ENCODE measurements around the gene TSPEAR. TPM values are rescaled to one million over a fixed set of nuclear protein-coding genes. Genes with fewer than 3 reads are reported as not detected.
"Not testable (repeated sequence)": the region's sequence is repeated elsewhere in the genome, so short reads cannot be mapped to it uniquely, and the experiment has no call there.

Gene TSPEAR
- total and polyA plus RNA-seq, 5 donors: 0.29 to 4.6 (median 1.4) TPM

GRCh38 chr21:44574457-44575306 lies 136.7 kb downstream of the TSPEAR start:
- DNase-seq (peak in 1 of 3 donors; percentile 31), ATAC-seq (peak in 1 of 2 donors; percentile 36)
- Histone ChIP-seq H3K4me1 (ENCODE audit: control insufficient read depth, insufficient read depth, low read length) (no peaks in the 10 kb centered on the region), H3K9me3 (ENCODE audit: control insufficient read depth, low read length) (no peaks in the 10 kb centered on the region), H3K27ac (ENCODE audit: low read length) (no peak overlapping the region), H3K27me3 (ENCODE audit: control insufficient read depth, insufficient read depth) (no peaks in the 10 kb centered on the region), H3K4me3 (ENCODE audit: low read length) (no peak overlapping the region)
- intact Hi-C loops (cut with DNase I): no loop called here
- 38% methylated on average over 21 of the region's 21 CpGs for WGBS

- WGBS: 65% methylated on average over 22 of the region's 25 CpGs
- H3K27me3 ChIP-seq (ENCODE audit: control insufficient read depth, insufficient read depth); intact Hi-C loops (cut with DNase I): not testable (repeated sequence)
These were observed 137.5 kb downstream of the TSPEAR start, which contains the start of gene KRTAP10-4 for GRCh38 chr21:44573630-44574456. TSS of gene KRTAP10-4 (plus strand) at chr21:44573729. CDS start at chr21:44573759, 30 bp downstream.

GRCh38 chr21:44572959-44573583 lies 138.3 kb downstream of the TSPEAR start:
- DNase-seq: no peak
- intact Hi-C loops (cut with DNase I): no loop called here
- 82% methylated on average over 15 of the region's 15 CpGs for WGBS
- peak in 1 of 2 donors; percentile 38 for ATAC-seq
- Histone ChIP-seq H3K9me3 (ENCODE audit: control insufficient read depth, low read length) (no peaks in the 10 kb centered on the region), H3K4me1 (ENCODE audit: control insufficient read depth, insufficient read depth, low read length) (no peaks in the 10 kb centered on the region), H3K27ac (ENCODE audit: low read length) (no peak overlapping the region), H3K27me3 (ENCODE audit: control insufficient read depth, insufficient read depth) (no peaks in the 10 kb centered on the region), H3K4me3 (ENCODE audit: low read length) (no peak overlapping the region)

More at GRCh38 chr21:44573630-44574456, 137.5 kb downstream of the TSPEAR start, which contains the start of gene KRTAP10-4:
- ATAC-seq; H3K27ac ChIP-seq (ENCODE audit: low read length); H3K4me3 ChIP-seq (ENCODE audit: low read length); H3K4me1 ChIP-seq (ENCODE audit: control insufficient read depth, insufficient read depth, low read length); H3K9me3 ChIP-seq (ENCODE audit: control insufficient read depth, low read length): not testable (repeated sequence)
- DNase-seq: peak in 1 of 3 donors; percentile 50

GRCh38 chr21:44571844-44572782 lies 139.3 kb downstream of the TSPEAR start:
- no peak overlapping the region for H3K4me3 ChIP-seq (ENCODE audit: low read length)
- H3K9me3 ChIP-seq (ENCODE audit: control insufficient read depth, low read length): no peaks in the 10 kb centered on the region
- no peak overlapping the region for H3K27ac ChIP-seq (ENCODE audit: low read length)
- DNase-seq (no peak), ATAC-seq (no peak)
- 92% methylated on average over 40 of the region's 40 CpGs for WGBS
- no peaks in the 10 kb centered on the region for H3K27me3 ChIP-seq (ENCODE audit: control insufficient read depth, insufficient read depth)
- intact Hi-C loops (cut with DNase I): no loop called here
- no peaks in the 10 kb centered on the region for H3K4me1 ChIP-seq (ENCODE audit: control insufficient read depth, insufficient read depth, low read length)

GRCh38 chr21:44571296-44571695 lies 140.1 kb downstream of the TSPEAR start:
- Histone ChIP-seq H3K9me3 (ENCODE audit: control insufficient read depth, low read length) (no peaks in the 10 kb centered on the region), H3K27me3 (ENCODE audit: control insufficient read depth, insufficient read depth) (no peaks in the 10 kb centered on the region), H3K27ac (ENCODE audit: low read length) (no peak overlapping the region), H3K4me3 (ENCODE audit: low read length) (no peak overlapping the region), H3K4me1 (ENCODE audit: control insufficient read depth, insufficient read depth, low read length) (no peaks in the 10 kb centered on the region)
- 63% methylated on average over 4 of the region's 4 CpGs for WGBS
- intact Hi-C loops (cut with DNase I): no loop called here
- no peak for ATAC-seq
- DNase-seq: no peak

GRCh38 chr21:44569861-44570517 lies 141.4 kb downstream of the TSPEAR start:
- ATAC-seq (no peak), DNase-seq (no peak)
- Histone ChIP-seq H3K27ac (ENCODE audit: low read length) (no peak overlapping the region), H3K4me3 (ENCODE audit: low read length) (no peak overlapping the region), H3K9me3 (ENCODE audit: control insufficient read depth, low read length) (no peaks in the 10 kb centered on the region), H3K4me1 (ENCODE audit: control insufficient read depth, insufficient read depth, low read length) (no peaks in the 10 kb centered on the region), H3K27me3 (ENCODE audit: control insufficient read depth, insufficient read depth) (no peaks in the 10 kb centered on the region)
- WGBS: 82% methylated on average over 12 of the region's 12 CpGs
- intact Hi-C loops (cut with DNase I): no loop called here

- ATAC-seq (no peak), DNase-seq (no peak)
- 76% methylated on average over 27 of the region's 27 CpGs for WGBS
- H3K4me1 ChIP-seq (ENCODE audit: control insufficient read depth, insufficient read depth, low read length): no peaks in the 10 kb centered on the region
- intact Hi-C loops (cut with DNase I): no loop called here
- H3K27ac ChIP-seq (ENCODE audit: low read length): no peak overlapping the region
- no peaks in the 10 kb centered on the region for H3K27me3 ChIP-seq (ENCODE audit: control insufficient read depth, insufficient read depth)
- no peaks in the 10 kb centered on the region for H3K9me3 ChIP-seq (ENCODE audit: control insufficient read depth, low read length)
- H3K4me3 ChIP-seq (ENCODE audit: low read length): no peak overlapping the region
These were observed 142.5 kb downstream of the TSPEAR start for GRCh38 chr21:44568667-44569556.

GRCh38 chr21:44568261-44568660 lies 143.1 kb downstream of the TSPEAR start:
- Histone ChIP-seq H3K4me3 (ENCODE audit: low read length) (no peak overlapping the region), H3K27ac (ENCODE audit: low read length) (no peak overlapping the region), H3K9me3 (ENCODE audit: control insufficient read depth, low read length) (no peaks in the 10 kb centered on the region), H3K4me1 (ENCODE audit: control insufficient read depth, insufficient read depth, low read length) (no peaks in the 10 kb centered on the region), H3K27me3 (ENCODE audit: control insufficient read depth, insufficient read depth) (no peaks in the 10 kb centered on the region)
- ATAC-seq (peak in 1 of 2 donors; percentile 12), DNase-seq (no peak)
- intact Hi-C loops (cut with DNase I): no loop called here
- WGBS: 72% methylated on average over 12 of the region's 12 CpGs

- H3K27me3 ChIP-seq (ENCODE audit: control insufficient read depth, insufficient read depth): no peaks in the 10 kb centered on the region
- no peak overlapping the region for H3K4me3 ChIP-seq (ENCODE audit: low read length)
- no peaks in the 10 kb centered on the region for H3K9me3 ChIP-seq (ENCODE audit: control insufficient read depth, low read length)
- WGBS: 90% methylated on average over 18 of the region's 18 CpGs
- ATAC-seq (peak in 1 of 2 donors; percentile 11), DNase-seq (peak in 1 of 3 donors; percentile 48)
- H3K27ac ChIP-seq (ENCODE audit: low read length): no peak overlapping the region
- intact Hi-C loops (cut with DNase I): no loop called here
- no peaks in the 10 kb centered on the region for H3K4me1 ChIP-seq (ENCODE audit: control insufficient read depth, insufficient read depth, low read length)
These were observed 143.7 kb downstream of the TSPEAR start for GRCh38 chr21:44567481-44568171.
